AG04449 (cell line): ENCODE data around the gene NOC3L.

Experiments
- CTCF ChIA-PET: fragments of 350-600 bp; formaldehyde crosslinking; extraction: SDS; loops from one replicate; lab custom pipeline; 2021; ENCODE audit warnings: antibody characterized with exemption; lab: Yijun Ruan, JAX
- POLR2A ChIA-PET: fragments of 400-600, 350-600 bp; formaldehyde crosslinking; extraction: SDS; loops from one replicate; lab custom pipeline; 2020; ENCODE audit warnings: antibody characterized with exemption, inconsistent platforms; lab: Yijun Ruan, JAX
- DNase-seq: peaks from one replicate; pipeline ENCODE4 v3.0.0-alpha.2; 2010; ENCODE audit warnings: low read depth, low spot score
- H3K4me3 ChIP-seq: 2 replicates; pipeline ENCODE4 v1.5.1; 2011; ENCODE audit warnings: low read depth, mild to moderate bottlenecking, control low read depth, low read length
- TF ChIP-seq, protein P1 (sequence below): IDR thresholded peaks from one replicate; pipeline ENCODE4 v1.5.1; 2011; ENCODE audit warnings: mild to moderate bottlenecking, moderate library complexity, low read length, control low read depth, inconsistent platforms; ENCODE audit not compliant: insufficient read depth; ENCODE audit errors: missing control alignments

NOC3L gene

DNA sequence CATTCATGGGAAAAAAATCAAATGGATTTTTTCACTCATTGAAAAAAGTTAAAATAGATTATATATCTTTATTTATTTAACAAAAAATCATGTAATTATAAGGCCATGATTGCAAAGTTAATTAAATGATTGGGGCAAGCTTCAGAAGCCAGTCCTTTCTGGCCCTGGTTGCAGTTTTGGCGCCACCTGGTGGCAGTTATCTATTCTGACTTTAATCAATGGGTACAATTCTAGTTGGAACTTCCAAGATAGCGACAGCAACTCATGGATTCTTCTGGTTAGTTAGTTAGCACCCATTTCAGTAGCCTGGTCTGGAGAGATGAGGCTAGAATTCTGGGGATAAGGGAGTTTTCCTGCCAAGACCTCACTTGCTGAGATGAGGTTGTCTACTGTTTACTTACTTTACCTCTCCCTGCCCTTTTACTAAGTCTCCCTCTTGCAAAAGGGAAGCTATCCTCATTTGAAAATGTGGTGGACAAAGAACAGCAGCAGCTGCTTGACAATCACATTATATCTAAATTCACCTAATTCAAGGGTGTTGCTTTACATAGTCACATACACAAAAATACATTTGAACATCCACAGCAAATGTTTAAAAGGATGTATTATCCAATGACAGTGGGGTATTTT is 42.3 kb downstream of the NOC3L start:
- no peak overlapping the region for H3K4me3 ChIP-seq
- TF ChIP-seq, protein P1, sequence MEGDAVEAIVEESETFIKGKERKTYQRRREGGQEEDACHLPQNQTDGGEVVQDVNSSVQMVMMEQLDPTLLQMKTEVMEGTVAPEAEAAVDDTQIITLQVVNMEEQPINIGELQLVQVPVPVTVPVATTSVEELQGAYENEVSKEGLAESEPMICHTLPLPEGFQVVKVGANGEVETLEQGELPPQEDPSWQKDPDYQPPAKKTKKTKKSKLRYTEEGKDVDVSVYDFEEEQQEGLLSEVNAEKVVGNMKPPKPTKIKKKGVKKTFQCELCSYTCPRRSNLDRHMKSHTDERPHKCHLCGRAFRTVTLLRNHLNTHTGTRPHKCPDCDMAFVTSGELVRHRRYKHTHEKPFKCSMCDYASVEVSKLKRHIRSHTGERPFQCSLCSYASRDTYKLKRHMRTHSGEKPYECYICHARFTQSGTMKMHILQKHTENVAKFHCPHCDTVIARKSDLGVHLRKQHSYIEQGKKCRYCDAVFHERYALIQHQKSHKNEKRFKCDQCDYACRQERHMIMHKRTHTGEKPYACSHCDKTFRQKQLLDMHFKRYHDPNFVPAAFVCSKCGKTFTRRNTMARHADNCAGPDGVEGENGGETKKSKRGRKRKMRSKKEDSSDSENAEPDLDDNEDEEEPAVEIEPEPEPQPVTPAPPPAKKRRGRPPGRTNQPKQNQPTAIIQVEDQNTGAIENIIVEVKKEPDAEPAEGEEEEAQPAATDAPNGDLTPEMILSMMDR: peak; percentile 55
- CTCF ChIA-PET: interaction anchor here (0.7 to 11.0 kb wide), 86 partner anchors 12 to 618 kb away, joined by 3 to 209 read pairs (median 5); partner anchors contain the start of genes FRA10AC1 and SLC35G1
- POLR2A ChIA-PET: no interaction called here
- no peak for DNase-seq

DNA sequence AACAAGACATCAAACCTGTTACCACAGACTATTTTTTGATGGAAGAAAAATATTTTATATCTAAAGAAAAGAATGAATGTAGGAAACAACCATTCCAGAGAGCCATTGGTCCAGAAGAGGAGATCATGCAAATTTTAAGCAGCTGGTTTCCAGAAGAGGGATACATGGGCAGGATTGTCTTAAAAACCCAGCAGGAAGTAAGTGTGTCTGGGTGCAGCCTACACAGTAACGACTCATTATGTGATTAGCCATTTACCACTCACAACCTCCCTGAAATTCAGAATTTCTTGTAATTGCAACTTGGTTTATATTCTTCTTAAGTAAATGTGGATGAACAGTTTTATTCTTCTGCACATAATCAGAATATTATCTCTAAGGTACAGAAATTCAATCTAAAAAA is 46.2 kb downstream of the NOC3L start:
- ChIA-PET POLR2A (no interaction called here), CTCF (interaction anchor here (0.6 to 11.0 kb wide), 7 partner anchors 9 to 939 kb away, joined by 3 to 209 read pairs (median 4); no protein-coding TSS in a partner anchor)
- TF ChIP-seq, protein P1: no peak
- no peak for DNase-seq
- H3K4me3 ChIP-seq: no peak overlapping the region

DNA sequence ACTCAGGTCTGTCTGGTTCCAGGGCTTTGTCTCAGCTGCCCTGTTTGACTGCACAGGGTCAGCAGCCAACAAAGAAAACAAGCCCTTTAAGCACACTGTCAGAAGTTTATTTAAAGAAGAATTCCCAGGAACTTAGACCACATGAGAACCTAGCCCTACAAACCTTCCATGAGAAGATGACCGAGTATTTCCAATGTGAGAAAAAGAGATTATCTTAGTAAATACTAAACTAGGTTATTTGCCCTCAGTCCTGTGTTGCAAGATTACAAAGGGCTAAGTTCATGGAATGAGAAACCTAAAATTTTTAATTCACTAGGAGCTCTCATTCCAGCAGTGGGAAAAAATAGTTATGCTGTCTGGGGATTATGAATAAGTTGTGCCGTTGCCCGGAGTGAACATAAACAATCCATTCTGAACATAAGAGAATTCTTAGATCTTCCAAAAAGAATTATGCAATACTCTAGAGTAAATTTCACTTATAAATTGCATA is 46.7 kb downstream of the NOC3L start:
- ChIA-PET POLR2A (no interaction called here), CTCF (interaction anchor here (0.7 to 11.0 kb wide), 4 partner anchors 128 to 939 kb away, joined by 3 to 209 read pairs (median 48); no protein-coding TSS in a partner anchor)
- H3K4me3 ChIP-seq: no peak overlapping the region
- TF ChIP-seq, protein P1: no peak
- DNase-seq: peak; percentile 74

DNA sequence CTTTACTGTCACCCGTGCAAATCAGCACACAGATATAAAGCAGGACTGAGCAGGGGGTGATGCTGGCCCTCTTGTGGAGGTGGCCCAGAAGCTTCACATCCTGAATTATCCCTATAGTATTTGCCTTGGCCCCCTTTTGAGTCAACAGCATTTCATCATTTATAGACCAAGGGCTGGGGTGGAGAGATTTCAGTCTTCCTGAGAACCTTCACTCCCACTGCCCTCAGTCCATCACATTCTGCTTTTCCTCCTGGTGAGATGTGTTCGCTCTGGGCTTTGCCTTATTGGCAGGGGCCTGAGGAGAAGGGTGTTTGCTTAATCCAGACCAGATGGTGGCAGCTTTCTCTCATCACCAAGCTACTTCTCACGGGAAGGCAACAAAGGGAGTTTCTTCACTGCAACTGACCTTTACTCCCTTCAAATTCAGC is 47.7 kb downstream of the NOC3L start:
- ChIA-PET CTCF (interaction anchor here (0.9 to 11.0 kb wide), 11 partner anchors 9 to 439 kb away, joined by 3 to 209 read pairs (median 4); no protein-coding TSS in a partner anchor), POLR2A (no interaction called here)
- DNase-seq: no peak
- TF ChIP-seq, protein P1: peak; percentile 14
- H3K4me3 ChIP-seq: no peak overlapping the region

DNA sequence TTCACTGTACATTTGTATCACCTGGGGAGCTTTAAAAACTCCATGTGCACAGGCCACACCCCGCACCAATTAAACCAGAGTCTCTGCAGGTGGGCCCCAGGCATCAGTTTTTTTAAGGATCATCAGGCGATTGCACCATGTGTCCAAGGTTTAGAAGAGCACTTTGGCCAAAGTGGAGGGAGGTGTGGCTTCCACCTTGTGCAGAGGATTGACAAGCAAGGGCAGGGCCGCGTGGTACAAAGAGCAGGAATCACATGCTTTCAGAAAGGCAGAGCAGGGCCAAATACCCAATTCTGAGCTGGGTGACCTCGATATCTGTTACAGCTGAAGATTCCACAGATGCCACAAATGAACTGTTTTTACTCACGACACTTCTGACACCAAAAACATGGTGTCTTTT is 52.4 kb downstream of the NOC3L start:
- H3K4me3 ChIP-seq: no peak overlapping the region
- no peak for DNase-seq
- TF ChIP-seq, protein P1: no peak
- ChIA-PET CTCF (interaction anchor here (0.7 to 8.7 kb wide), 4 partner anchors 10 to 393 kb away, joined by 3 to 72 read pairs (median 4); no protein-coding TSS in a partner anchor), POLR2A (no interaction called here)

DNA sequence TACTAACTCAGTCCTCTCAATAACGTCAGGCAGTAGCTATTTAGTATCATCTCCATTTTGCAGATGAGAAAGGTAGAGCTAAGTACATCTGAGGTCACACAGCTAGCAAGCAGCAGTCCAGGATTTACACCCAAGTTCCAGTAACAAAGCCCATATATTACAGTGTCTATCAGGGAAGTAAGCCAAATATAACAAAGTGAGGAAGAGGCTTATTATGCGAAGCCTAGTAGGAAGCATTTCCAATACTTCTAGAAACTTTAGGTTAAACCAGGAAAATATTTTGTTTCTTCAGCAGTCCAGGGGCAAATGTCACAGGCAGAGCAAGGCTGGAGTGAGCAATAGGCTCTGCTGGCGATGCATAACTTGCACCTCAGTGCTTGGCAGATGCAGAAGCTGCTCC is 53.9 kb downstream of the NOC3L start:
- ChIA-PET POLR2A (no interaction called here), CTCF (interaction anchor here (1.0 to 8.7 kb wide), 2 partner anchors 9 to 11 kb away, joined by 3 to 72 read pairs; no protein-coding TSS in a partner anchor)
- DNase-seq: no peak
- TF ChIP-seq, protein P1: no peak
- H3K4me3 ChIP-seq: no peak overlapping the region
